H1 (cell line): ENCODE data around the gene THAP4. TPM values are rescaled to one million over a fixed set of nuclear protein-coding genes. Genes with fewer than 3 reads are reported as not detected.

Experiments
- polyA plus RNA-seq, 7 experiments: library from polyadenylated mRNA; depleted of rRNA in 3 of 7; stranded (reverse) in 5 of 7; unstranded in 2 of 7; fragments of >200 nt in 5 of 7; fragments of 200-250 nt in 2 of 7; gene quantifications; 1 replicate in 5 of 7; 2 replicates in 1 of 7; 4 replicates in 1 of 7; pipeline versions ENCODE4 v1.2.1 to v1.2.3, GENCODE V29; 2011 to 2013; ENCODE audit warnings: missing spikeins in 2 of 7, mixed read lengths in 2 of 7
- total RNA-seq: library from RNA; stranded (reverse); fragmentation: NEBNext Ultra II Directional; extraction: Animal tissue kit (Norgen Biotek cat#: 25700); gene quantifications from 2 replicates; pipeline ENCODE4 v1.2.1, GENCODE V29; 2021
- TF ChIP-seq, protein P1 (sequence below): fragments of 300-600 bp; sonication (generic); IDR thresholded peaks from 2 replicates; pipeline ENCODE4 v1.7.1; 2012; ENCODE audit warnings: low read length, moderate library complexity, mild to moderate bottlenecking, inconsistent platforms; ENCODE audit not compliant: insufficient replicate concordance

The THAP4 gene
- total and polyA plus RNA-seq, 2 of the 8 experiments (the other 6 are each of a cell fraction or from before 2014, with no cell fraction given): 78.9 to 83.6 TPM

DNA sequence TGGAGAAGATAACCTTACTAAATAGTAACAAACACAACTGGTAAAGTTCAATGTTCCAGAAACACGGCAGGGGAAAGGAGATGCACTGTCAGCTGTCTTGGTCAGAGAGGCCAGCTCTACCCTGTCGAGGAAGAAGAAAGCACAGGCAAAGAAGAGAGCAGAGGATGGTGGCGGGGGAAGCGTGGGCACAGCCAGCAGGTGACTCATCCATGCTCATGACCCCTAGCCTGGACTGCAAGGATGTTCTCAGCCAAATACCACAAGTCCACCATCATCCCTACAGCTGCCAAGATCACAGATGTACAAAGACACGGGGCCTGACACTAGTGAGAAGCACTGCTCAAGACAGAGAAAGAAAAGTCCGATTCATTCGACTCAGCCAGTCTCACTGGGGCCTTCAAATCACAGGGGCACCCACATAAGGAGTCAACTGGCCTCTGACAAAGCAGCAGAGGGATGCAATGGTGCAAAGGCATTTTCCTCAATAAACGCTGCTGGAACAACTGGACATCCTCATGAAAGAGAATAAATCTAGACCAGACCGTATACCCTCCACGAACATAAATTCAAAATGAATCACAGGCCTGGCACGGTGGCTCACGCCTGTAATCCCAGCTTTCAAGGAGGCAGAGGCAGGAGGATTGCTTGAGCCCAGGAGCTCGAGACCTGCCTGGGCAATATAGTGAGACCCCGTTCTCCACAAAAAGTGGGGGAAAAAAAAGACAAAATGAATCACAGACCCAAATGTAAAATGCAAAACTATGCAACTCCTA, 44.1 kb upstream of the THAP4 start (continued):
- TF ChIP-seq, protein P1, sequence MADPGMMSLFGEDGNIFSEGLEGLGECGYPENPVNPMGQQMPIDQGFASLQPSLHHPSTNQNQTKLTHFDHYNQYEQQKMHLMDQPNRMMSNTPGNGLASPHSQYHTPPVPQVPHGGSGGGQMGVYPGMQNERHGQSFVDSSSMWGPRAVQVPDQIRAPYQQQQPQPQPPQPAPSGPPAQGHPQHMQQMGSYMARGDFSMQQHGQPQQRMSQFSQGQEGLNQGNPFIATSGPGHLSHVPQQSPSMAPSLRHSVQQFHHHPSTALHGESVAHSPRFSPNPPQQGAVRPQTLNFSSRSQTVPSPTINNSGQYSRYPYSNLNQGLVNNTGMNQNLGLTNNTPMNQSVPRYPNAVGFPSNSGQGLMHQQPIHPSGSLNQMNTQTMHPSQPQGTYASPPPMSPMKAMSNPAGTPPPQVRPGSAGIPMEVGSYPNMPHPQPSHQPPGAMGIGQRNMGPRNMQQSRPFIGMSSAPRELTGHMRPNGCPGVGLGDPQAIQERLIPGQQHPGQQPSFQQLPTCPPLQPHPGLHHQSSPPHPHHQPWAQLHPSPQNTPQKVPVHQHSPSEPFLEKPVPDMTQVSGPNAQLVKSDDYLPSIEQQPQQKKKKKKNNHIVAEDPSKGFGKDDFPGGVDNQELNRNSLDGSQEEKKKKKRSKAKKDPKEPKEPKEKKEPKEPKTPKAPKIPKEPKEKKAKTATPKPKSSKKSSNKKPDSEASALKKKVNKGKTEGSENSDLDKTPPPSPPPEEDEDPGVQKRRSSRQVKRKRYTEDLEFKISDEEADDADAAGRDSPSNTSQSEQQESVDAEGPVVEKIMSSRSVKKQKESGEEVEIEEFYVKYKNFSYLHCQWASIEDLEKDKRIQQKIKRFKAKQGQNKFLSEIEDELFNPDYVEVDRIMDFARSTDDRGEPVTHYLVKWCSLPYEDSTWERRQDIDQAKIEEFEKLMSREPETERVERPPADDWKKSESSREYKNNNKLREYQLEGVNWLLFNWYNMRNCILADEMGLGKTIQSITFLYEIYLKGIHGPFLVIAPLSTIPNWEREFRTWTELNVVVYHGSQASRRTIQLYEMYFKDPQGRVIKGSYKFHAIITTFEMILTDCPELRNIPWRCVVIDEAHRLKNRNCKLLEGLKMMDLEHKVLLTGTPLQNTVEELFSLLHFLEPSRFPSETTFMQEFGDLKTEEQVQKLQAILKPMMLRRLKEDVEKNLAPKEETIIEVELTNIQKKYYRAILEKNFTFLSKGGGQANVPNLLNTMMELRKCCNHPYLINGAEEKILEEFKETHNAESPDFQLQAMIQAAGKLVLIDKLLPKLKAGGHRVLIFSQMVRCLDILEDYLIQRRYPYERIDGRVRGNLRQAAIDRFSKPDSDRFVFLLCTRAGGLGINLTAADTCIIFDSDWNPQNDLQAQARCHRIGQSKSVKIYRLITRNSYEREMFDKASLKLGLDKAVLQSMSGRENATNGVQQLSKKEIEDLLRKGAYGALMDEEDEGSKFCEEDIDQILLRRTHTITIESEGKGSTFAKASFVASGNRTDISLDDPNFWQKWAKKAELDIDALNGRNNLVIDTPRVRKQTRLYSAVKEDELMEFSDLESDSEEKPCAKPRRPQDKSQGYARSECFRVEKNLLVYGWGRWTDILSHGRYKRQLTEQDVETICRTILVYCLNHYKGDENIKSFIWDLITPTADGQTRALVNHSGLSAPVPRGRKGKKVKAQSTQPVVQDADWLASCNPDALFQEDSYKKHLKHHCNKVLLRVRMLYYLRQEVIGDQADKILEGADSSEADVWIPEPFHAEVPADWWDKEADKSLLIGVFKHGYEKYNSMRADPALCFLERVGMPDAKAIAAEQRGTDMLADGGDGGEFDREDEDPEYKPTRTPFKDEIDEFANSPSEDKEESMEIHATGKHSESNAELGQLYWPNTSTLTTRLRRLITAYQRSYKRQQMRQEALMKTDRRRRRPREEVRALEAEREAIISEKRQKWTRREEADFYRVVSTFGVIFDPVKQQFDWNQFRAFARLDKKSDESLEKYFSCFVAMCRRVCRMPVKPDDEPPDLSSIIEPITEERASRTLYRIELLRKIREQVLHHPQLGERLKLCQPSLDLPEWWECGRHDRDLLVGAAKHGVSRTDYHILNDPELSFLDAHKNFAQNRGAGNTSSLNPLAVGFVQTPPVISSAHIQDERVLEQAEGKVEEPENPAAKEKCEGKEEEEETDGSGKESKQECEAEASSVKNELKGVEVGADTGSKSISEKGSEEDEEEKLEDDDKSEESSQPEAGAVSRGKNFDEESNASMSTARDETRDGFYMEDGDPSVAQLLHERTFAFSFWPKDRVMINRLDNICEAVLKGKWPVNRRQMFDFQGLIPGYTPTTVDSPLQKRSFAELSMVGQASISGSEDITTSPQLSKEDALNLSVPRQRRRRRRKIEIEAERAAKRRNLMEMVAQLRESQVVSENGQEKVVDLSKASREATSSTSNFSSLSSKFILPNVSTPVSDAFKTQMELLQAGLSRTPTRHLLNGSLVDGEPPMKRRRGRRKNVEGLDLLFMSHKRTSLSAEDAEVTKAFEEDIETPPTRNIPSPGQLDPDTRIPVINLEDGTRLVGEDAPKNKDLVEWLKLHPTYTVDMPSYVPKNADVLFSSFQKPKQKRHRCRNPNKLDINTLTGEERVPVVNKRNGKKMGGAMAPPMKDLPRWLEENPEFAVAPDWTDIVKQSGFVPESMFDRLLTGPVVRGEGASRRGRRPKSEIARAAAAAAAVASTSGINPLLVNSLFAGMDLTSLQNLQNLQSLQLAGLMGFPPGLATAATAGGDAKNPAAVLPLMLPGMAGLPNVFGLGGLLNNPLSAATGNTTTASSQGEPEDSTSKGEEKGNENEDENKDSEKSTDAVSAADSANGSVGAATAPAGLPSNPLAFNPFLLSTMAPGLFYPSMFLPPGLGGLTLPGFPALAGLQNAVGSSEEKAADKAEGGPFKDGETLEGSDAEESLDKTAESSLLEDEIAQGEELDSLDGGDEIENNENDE: no peak
